ENCODE results near the gene RETSAT.
"Not testable (repeated sequence)": the region's sequence is repeated elsewhere in the genome, so short reads cannot be mapped to it uniquely, and the experiment has no call there.

RETSAT gene

DNA sequence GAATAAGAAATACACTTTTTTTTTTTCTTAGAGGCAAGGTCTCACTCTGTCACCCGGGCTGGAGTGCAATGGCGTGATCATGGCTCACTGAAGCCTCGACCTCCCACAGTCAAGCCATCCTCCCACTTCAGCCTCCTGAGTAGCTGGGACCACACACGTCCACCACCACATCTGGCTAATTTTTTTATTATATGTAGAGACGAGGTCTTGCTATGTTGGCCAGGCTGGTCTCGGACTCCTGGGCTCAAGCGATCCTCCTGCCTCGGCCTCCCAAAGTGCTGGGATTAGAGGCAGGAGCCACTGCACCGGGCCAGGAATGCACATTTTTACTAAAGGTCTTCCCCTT is 28.9 kb downstream of the RETSAT start:
- Histone ChIP-seq H3K36me3 (ENCODE audit: control insufficient read depth in 1 of 2, insufficient read depth in 2 of 2, low read depth in 1 of 2, low read length in 2 of 2) (peaks cover 34 to 63% of the 10 kb centered on the region in 2 experiments), H4K91ac (ENCODE audit: low read length) (no peak overlapping the region), H3K4me1 (ENCODE audit: control insufficient read depth, insufficient read depth, low read depth, low read length) (peaks cover 19% of the 10 kb centered on the region), H3K18ac (ENCODE audit: low read depth in 1 of 2, low read length in 2 of 2) (no peak overlapping the region), H3K27me3 (ENCODE audit: control insufficient read depth in 1 of 2, insufficient read depth in 1 of 2, low read length in 2 of 2) (no peaks in the 10 kb centered on the region), H3K4ac (ENCODE audit: low read depth in 1 of 2, low read length in 2 of 2) (no peak overlapping the region), H4K8ac (ENCODE audit: low read length) (no peak overlapping the region), H3K14ac (ENCODE audit: low read length in 2 of 2) (no peak overlapping the region), H2AFZ (ENCODE audit: low read depth, low read length) (no peak overlapping the region), H3K23ac (ENCODE audit: low read length in 2 of 2) (no peak overlapping the region), H2BK5ac (ENCODE audit: low read depth, low read length, poor library complexity, severe bottlenecking) (no peak overlapping the region), H2BK120ac (ENCODE audit: low read depth, low read length) (no peak overlapping the region), H3K4me2 (ENCODE audit: low read length, poor library complexity, severe bottlenecking) (peak overlapping the region; percentile 95), H2AK5ac (ENCODE audit: low read length, severe bottlenecking) (no peak overlapping the region), H2BK12ac (ENCODE audit: low read length in 2 of 2) (no peak overlapping the region), H2BK15ac (ENCODE audit: low read depth, poor library complexity, severe bottlenecking) (no peak overlapping the region), H3K9me3 (ENCODE audit: control insufficient read depth, low read length) (no peaks in the 10 kb centered on the region), H3K9ac (ENCODE audit: low read length) (peak overlapping the region; percentile 94), H3K79me1 (replicated peaks; ENCODE audit: low read length, poor library complexity, severe bottlenecking) (peaks cover 17% of the 10 kb centered on the region), H3K27ac (ENCODE audit: low read length, poor library complexity, severe bottlenecking) (no peak overlapping the region), H3K4me3 (ENCODE audit: insufficient read depth in 1 of 2, low read depth in 1 of 2, low read length in 2 of 2) (peak overlapping the region; percentile 38 to 82)
- 86% methylated on average over 9 of the region's 9 CpGs for WGBS
- no peak for DNase-seq

- WGBS, result 80% methylated on average over 9 of the region's 10 CpGs
- H3K36me3 ChIP-seq (ENCODE audit: control insufficient read depth in 1 of 2, insufficient read depth in 2 of 2, low read depth in 1 of 2, low read length in 2 of 2), result peaks cover 35 to 68% of the 10 kb centered on the region in 2 experiments
- H3K4me1 ChIP-seq (ENCODE audit: control insufficient read depth, insufficient read depth, low read depth, low read length), result peaks cover 19% of the 10 kb centered on the region
- no peaks in the 10 kb centered on the region for H3K27me3 ChIP-seq (ENCODE audit: control insufficient read depth in 1 of 2, insufficient read depth in 1 of 2, low read length in 2 of 2)
- no peak overlapping the region for H3K23ac ChIP-seq (ENCODE audit: low read length in 2 of 2)
- H2BK15ac ChIP-seq (ENCODE audit: low read depth, poor library complexity, severe bottlenecking), result no peak overlapping the region
- H3K27ac ChIP-seq (ENCODE audit: low read length, poor library complexity, severe bottlenecking), result no peak overlapping the region
- H2AFZ ChIP-seq (ENCODE audit: low read depth, low read length), result no peak overlapping the region
- H2AK5ac ChIP-seq (ENCODE audit: low read length, severe bottlenecking), result no peak overlapping the region
- H3K4me2 ChIP-seq (ENCODE audit: low read length, poor library complexity, severe bottlenecking), result peak overlapping the region; percentile 95
- H3K4me3 ChIP-seq (ENCODE audit: insufficient read depth in 1 of 2, low read depth in 1 of 2, low read length in 2 of 2), result peak overlapping the region in 1 of 2 experiments; percentile 82
- H2BK12ac ChIP-seq (ENCODE audit: low read length in 2 of 2), result no peak overlapping the region
- peaks cover 21% of the 10 kb centered on the region for H3K79me1 ChIP-seq (replicated peaks; ENCODE audit: low read length, poor library complexity, severe bottlenecking)
- no peaks in the 10 kb centered on the region for H3K9me3 ChIP-seq (ENCODE audit: control insufficient read depth, low read length)
- H2BK120ac ChIP-seq (ENCODE audit: low read depth, low read length), result no peak overlapping the region
- no peak overlapping the region for H3K4ac ChIP-seq (ENCODE audit: low read depth in 1 of 2, low read length in 2 of 2)
- DNase-seq, result peak; percentile 31
- no peak overlapping the region for H3K14ac ChIP-seq (ENCODE audit: low read length in 2 of 2)
- H2BK5ac ChIP-seq (ENCODE audit: low read depth, low read length, poor library complexity, severe bottlenecking), result no peak overlapping the region
- H4K8ac ChIP-seq (ENCODE audit: low read length), result no peak overlapping the region
- no peak overlapping the region for H3K18ac ChIP-seq (ENCODE audit: low read depth in 1 of 2, low read length in 2 of 2)
- no peak overlapping the region for H4K91ac ChIP-seq (ENCODE audit: low read length)
- peak overlapping the region; percentile 94 for H3K9ac ChIP-seq (ENCODE audit: low read length)
Measured at GRCh38 chr2:85324639-85325465, 29.5 kb downstream of the RETSAT start.

- H4K91ac ChIP-seq (ENCODE audit: low read length); H3K14ac ChIP-seq (ENCODE audit: low read length in 2 of 2); H3K4ac ChIP-seq (ENCODE audit: low read depth in 1 of 2, low read length in 2 of 2); H2BK5ac ChIP-seq (ENCODE audit: low read depth, low read length, poor library complexity, severe bottlenecking); H3K9ac ChIP-seq (ENCODE audit: low read length); H2AK5ac ChIP-seq (ENCODE audit: low read length, severe bottlenecking); H4K8ac ChIP-seq (ENCODE audit: low read length); H2BK12ac ChIP-seq (ENCODE audit: low read length in 2 of 2); H3K27me3 ChIP-seq (ENCODE audit: control insufficient read depth in 1 of 2, insufficient read depth in 1 of 2, low read length in 2 of 2); H3K23ac ChIP-seq (ENCODE audit: low read length in 2 of 2); H2BK120ac ChIP-seq (ENCODE audit: low read depth, low read length); DNase-seq; H3K4me3 ChIP-seq (ENCODE audit: insufficient read depth in 1 of 2, low read depth in 1 of 2, low read length in 2 of 2); H2BK15ac ChIP-seq (ENCODE audit: low read depth, poor library complexity, severe bottlenecking); H2AFZ ChIP-seq (ENCODE audit: low read depth, low read length); H3K18ac ChIP-seq (ENCODE audit: low read depth in 1 of 2, low read length in 2 of 2); H3K9me3 ChIP-seq (ENCODE audit: control insufficient read depth, low read length); H3K27ac ChIP-seq (ENCODE audit: low read length, poor library complexity, severe bottlenecking); H3K4me2 ChIP-seq (ENCODE audit: low read length, poor library complexity, severe bottlenecking): not testable (repeated sequence)
- Histone ChIP-seq H3K36me3 (ENCODE audit: control insufficient read depth in 1 of 2, insufficient read depth in 2 of 2, low read depth in 1 of 2, low read length in 2 of 2) (peaks cover 43 to 75% of the 10 kb centered on the region in 2 experiments), H3K79me1 (replicated peaks; ENCODE audit: low read length, poor library complexity, severe bottlenecking) (peaks cover 27% of the 10 kb centered on the region), H3K4me1 (ENCODE audit: control insufficient read depth, insufficient read depth, low read depth, low read length) (peaks cover 19% of the 10 kb centered on the region)
- over 99% methylated on average over 11 of the region's 11 CpGs for WGBS
Measured at GRCh38 chr2:85323988-85324367, 30.4 kb downstream of the RETSAT start.

GRCh38 chr2:85323351-85323987 is 30.9 kb downstream of the RETSAT start:
- Histone ChIP-seq H2BK5ac (ENCODE audit: low read depth, low read length, poor library complexity, severe bottlenecking) (no peak overlapping the region), H3K4ac (ENCODE audit: low read depth in 1 of 2, low read length in 2 of 2) (no peak overlapping the region), H4K91ac (ENCODE audit: low read length) (no peak overlapping the region), H3K4me1 (ENCODE audit: control insufficient read depth, insufficient read depth, low read depth, low read length) (peaks cover 21% of the 10 kb centered on the region), H3K27ac (ENCODE audit: low read length, poor library complexity, severe bottlenecking) (no peak overlapping the region), H3K18ac (ENCODE audit: low read depth in 1 of 2, low read length in 2 of 2) (no peak overlapping the region), H3K14ac (ENCODE audit: low read length in 2 of 2) (no peak overlapping the region), H2AK5ac (ENCODE audit: low read length, severe bottlenecking) (no peak overlapping the region), H3K27me3 (ENCODE audit: control insufficient read depth in 1 of 2, insufficient read depth in 1 of 2, low read length in 2 of 2) (no peaks in the 10 kb centered on the region), H3K23ac (ENCODE audit: low read length in 2 of 2) (no peak overlapping the region), H3K9me3 (ENCODE audit: control insufficient read depth, low read length) (no peaks in the 10 kb centered on the region), H4K8ac (ENCODE audit: low read length) (peak overlapping the region; percentile 20), H3K79me1 (replicated peaks; ENCODE audit: low read length, poor library complexity, severe bottlenecking) (peaks cover 27% of the 10 kb centered on the region), H3K9ac (ENCODE audit: low read length) (no peak overlapping the region), H2BK15ac (ENCODE audit: low read depth, poor library complexity, severe bottlenecking) (no peak overlapping the region), H2AFZ (ENCODE audit: low read depth, low read length) (no peak overlapping the region), H3K4me3 (ENCODE audit: insufficient read depth in 1 of 2, low read depth in 1 of 2, low read length in 2 of 2) (no peak overlapping the region), H3K36me3 (ENCODE audit: control insufficient read depth in 1 of 2, insufficient read depth in 2 of 2, low read depth in 1 of 2, low read length in 2 of 2) (peaks cover 44 to 75% of the 10 kb centered on the region in 2 experiments), H2BK120ac (ENCODE audit: low read depth, low read length) (no peak overlapping the region), H3K4me2 (ENCODE audit: low read length, poor library complexity, severe bottlenecking) (no peak overlapping the region), H2BK12ac (ENCODE audit: low read length in 2 of 2) (no peak overlapping the region)
- 98% methylated on average over 7 of the region's 9 CpGs for WGBS
- DNase-seq, result no peak

Data from mesenchymal stem cell (in vitro differentiated cells and primary cell).